HG03432 (cell line): ENCODE data around the gene DISP1.

Experiments
- ATAC-seq: cut with Tn5 transposase; IDR thresholded peaks from one replicate; pipeline ENCODE4 v1.9.1; 2021; ENCODE audit warnings: mild to moderate bottlenecking, moderate library complexity; ENCODE audit not compliant: unreplicated experiment

Gene DISP1

DNA sequence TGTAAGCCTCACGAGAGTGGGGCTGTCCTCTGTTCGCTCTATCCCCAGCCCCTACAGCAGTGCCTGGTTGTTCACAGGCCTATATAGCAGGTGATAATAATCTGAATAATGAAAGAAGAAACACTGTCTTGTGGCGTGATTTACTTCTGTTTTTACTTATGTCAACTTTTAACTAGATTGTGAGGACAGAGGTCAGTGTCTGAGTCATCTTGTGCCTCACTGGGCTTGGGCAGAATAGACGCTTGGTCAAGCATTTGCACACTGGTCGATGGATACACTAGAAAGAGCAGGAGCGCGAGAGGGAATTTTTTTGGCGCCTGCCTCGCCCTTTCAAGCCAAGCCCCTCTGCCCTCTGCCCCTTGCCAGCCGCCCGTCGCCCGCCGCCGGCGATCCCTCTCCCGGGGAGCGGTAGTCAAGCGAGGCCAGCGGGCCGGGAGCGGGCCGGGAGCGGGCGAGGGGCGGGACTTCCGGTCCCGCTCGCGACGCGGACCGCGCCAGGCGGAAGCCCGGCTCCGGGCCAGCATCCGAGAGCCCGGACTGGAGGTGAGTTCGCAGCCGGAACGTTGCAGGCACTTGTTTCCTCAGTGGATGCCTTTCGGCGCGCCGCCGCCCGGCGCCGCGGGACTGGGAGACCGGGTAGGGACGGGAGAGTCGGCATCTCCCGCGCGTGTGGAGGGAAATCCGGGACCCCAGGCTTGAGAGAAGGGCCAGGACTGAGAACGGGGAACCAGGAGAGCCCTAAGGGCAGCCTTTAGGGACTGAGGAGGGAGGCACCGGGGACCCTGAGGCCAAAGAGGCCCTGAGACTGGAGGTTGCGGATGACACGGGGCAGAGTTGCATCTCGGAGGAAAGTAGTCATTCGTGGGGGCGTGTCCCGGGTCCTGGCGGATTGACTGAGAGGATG, at the start of gene DISP1:
Gene DISP1, plus strand, starts transcription at position 504 of the 904 bp plus-strand sequence. CDS start 127,785 bp downstream, outside the sequence.
- ATAC-seq = peak; percentile 93

GRCh38 chr1:222767152-222767571, 47.7 kb upstream of the DISP1 start:
- no peak for ATAC-seq

DNA sequence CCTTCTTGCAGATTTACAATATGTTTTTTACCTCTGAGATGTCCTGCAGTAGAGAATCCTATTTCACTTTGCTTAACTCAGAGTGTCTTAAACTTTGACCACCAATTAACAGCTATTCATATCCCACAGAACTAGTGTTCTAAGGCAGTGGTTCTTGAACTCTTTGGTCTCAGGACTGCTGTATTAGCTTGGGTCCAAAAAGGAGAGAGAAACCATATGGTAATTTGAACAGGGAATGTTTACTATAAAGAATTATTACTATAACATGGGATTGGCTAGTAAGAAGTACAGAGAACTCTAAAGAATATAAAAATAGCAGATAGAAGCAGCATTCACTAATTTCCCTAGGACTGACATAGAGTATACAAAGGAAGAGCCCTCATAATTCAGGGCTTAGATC, 46.2 kb upstream of the DISP1 start:
- ATAC-seq = no peak

DNA sequence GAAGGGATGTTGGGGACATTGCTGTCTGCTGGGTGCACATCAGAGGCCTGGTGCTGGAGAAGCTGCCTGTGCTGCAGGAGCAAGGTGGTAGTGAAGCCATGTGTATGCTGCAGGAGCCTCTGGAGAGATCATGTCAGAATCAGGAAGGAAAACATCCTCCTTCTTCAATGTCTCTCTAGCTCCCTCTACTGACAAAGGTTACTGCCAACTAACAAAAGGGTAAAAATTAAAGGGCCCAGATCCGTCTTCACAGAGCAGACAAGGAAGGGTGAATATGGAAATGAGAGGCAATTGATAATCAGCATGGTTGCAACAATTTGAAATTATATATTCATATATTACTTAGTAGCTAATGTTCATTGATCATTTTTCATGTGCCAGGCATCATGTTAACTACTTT, 45.7 kb upstream of the DISP1 start:
- no peak for ATAC-seq

- ATAC-seq = no peak
Measured at GRCh38 chr1:222769971-222770620, 44.7 kb upstream of the DISP1 start.

- peak; percentile 91 for ATAC-seq
Measured at GRCh38 chr1:222772996-222773379, 41.9 kb upstream of the DISP1 start.

DNA sequence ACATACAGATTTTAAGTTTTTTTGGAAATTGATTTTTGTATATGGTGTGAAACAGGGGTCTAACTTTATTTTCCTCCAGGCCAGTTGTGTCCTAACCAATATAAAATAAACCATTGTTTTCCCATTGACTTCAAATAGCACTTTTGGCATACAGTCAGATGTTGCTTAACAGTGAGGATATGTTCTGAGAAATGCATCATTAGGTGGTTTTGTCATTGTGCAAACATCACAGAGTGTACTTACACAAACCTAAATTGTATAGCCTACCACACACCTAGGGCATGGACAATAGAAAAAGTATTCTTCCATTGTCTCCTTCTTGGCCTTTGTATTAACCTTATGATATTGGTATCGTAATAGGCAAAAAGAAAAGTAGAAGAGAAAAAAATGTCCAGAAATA, 37.4 kb upstream of the DISP1 start:
- no peak for ATAC-seq

DNA sequence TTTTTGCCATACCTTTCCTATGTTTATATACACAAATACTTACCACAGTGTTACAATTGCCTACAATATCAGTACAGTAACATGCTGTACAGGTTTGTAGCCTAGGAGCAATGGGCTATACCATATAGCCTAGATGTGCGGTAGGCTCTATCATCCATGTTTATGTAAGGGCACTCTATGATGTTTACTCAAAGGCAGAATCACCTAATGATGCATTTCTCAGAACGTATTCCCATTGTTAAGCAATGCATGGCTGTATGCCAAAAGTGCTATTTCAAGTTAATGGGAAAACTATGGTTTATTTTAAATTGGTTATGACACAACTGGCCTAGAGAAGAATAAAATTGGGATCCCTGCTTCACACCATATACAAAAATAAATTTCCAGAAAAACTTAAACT, 36.9 kb upstream of the DISP1 start:
- ATAC-seq = no peak

DNA sequence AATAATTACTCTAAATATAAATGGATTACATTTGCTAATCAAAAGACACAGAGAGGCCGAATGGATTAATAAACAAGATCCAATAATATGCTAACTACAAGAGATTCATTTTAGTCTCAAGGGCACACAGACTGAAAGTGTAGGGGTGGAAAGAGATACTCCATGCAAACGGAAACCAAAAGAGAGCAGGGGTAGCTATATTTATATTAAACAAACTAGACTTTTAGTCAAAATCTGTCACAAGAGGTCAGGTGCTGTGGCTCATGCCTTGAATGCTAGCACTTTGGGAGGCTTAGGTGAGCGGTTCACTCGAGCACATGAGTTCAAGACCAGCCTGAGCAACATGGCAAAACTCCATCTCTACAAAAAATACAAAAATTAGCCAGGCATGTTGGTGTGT, 33.6 kb upstream of the DISP1 start:
- ATAC-seq = peak; percentile 68

- no peak for ATAC-seq
Measured at GRCh38 chr1:222783051-222783450, 31.8 kb upstream of the DISP1 start.

DNA sequence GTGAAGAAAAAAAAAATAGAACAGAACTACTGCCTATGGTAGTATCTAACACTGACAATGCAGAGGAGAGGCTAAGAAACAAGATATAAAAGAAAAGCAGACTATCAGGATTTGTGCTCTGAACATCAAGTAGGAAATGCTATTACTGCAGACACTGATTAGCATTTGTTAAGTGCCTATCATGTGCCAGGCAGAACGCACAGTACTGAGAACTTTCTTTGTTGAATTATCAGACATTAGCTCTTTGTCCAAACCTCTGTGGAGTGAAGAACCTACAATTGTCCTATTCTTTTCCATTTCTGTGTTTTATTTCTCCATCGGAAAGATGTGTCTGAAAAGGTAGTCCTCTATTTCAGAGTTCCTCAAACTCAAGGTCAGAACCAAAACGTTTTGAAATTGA, 30.5 kb upstream of the DISP1 start:
- no peak for ATAC-seq

DNA sequence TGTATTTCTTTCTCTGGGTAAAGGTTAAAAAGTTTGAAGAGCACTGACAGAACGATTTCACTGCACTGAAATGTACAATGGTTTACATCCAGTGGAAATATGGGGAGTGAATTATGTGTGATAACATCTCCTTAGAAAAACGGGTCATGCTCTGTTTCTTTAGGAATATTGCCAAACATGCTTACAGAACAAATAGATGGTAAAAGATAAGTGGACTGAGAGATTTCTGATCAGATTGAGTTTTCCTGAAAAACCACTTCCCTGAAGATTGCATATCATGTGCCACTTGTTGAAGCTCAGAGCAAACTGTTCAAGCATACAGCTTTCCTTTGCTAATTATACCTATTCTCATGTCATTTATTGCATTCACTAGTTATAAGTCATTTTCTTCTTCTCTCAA, 29.9 kb upstream of the DISP1 start:
- ATAC-seq = no peak

GRCh38 chr1:222785529-222785928, 29.3 kb upstream of the DISP1 start:
- ATAC-seq = no peak

DNA sequence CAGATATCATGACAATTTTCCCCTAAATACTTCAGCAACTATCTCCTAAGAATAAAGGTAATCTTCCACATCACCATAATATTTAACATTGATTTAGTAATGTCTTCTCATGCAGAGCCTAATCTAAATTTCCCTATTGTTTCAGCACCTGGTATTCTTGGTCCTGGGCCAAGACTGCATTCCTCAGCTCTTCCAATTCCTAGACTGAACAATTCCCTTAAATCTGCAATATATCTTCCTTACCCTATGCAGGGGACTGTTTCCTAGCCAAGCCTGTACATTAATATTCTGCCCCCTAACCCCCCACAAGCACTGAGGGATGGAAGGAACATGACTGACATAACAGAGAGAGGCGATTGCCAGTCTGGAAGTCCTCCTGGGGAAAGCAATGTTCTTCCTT, 28.7 kb upstream of the DISP1 start:
- ATAC-seq = no peak

DNA sequence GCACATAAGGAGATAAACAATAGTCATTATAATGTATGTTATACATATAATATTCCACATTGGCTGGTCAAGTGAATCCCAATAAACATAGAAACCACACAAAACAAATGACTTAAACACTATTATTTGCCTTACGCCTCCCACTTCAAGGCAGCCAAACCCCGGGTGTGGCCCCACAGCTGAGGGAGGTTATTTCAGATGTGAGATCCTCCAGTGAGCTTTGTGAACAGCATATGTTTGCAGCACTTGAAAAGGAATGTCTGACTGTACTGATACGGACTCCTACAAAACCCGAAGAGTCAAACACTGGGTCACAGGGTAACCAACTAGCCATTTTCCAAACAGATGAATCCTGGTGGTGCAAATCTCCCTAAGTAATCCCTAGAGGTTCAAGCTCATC, 27.1 kb upstream of the DISP1 start:
- no peak for ATAC-seq

DNA sequence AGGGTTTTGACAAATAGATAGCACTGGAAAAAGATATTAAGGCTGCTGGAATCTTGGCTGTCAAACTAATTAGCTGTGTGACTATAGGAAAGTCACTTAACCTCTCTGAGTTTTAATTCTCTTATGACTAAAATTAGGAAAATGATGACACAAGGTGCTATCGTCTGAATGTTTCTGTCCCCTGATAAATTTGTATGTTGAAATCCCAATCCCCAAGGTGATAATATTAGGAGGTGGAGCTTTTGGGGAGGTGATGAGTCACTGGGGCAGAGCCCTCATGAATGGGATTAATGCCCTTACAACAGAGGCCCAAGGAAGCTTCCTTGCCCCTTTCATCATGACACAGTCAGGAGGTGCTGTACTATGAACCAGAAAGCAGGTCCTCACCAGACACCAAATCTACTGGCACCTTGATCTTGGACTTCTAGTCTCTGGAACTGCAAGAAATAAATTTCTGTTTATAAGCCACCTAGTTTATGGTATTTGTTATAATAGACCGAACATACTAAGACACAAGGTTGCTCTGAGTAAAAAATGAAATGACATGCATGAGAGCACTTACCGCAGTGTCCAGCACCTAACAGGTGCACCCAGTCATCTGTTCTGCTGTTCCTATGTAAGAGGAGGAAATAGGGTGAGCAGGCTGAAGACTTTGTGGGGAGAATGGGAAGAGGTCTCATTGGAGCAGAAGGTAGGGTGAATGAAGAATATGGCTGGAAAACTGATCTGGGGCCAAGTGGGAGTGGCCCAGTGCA, 26.3 kb upstream of the DISP1 start:
- peak; percentile 61 for ATAC-seq

- ATAC-seq = no peak
Measured at GRCh38 chr1:222790115-222790514, 24.7 kb upstream of the DISP1 start.

DNA sequence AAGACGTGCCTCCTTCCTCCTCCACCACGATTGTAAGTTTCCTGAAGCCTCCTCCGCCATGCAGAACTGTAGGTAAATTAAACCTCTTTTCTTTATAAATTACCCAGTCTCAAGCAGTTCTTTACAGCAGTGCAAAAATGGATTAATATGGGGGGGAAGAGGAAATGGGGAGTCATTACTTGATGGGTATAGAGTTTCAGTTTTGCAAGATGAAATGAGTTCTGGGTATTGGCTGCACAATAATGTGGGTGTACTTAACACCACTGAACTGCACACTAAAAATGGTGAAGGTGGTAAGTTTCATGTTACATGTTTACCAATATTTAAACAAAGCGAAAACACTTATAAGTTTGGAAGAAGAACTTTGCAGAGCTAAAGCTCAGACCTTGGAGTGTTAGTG, 24.3 kb upstream of the DISP1 start:
- ATAC-seq = no peak

- no peak for ATAC-seq
Measured at GRCh38 chr1:222791006-222791710, 23.7 kb upstream of the DISP1 start.

DNA sequence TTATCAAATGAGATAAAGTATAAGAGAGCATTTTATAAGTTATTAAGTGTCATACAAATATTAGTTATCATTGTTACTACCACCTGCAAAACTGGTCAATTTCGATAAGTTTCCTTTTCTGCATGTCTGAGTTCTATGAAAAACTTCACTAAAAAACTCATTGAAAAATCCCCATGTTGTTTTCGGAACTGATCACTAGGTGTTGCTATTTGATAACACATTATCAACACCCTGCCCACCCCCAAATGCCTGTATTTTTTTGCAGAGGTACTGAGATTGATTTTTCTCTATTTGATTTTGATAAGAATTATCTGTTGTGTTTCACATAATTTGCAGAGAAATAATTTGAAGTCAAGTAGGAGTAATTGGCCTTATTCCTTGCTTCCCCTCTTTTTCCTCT, 22.1 kb upstream of the DISP1 start:
- no peak for ATAC-seq
